Astrocyte (in vitro differentiated cells and primary cell): Measurements from ENCODE around the gene DUSP16. TPM values are rescaled to one million over a fixed set of nuclear protein-coding genes. Genes with fewer than 3 reads are reported as not detected.
"Not testable (repeated sequence)": the region's sequence is repeated elsewhere in the genome, so short reads cannot be mapped to it uniquely, and the experiment has no call there.

Experiments
- DNase-seq: peaks from one replicate; pipeline ENCODE4 v3.0.0-alpha.2; 2010; ENCODE audit warnings: low read depth
- FAIRE-seq: peaks from 2 replicates; lab custom pipeline; 2011; peaks lifted over from hg19 to GRCh38; lab: Jason Lieb, UNC
- H2AFZ ChIP-seq: 2 replicates; pipeline ENCODE4 v1.6.0; 2012; ENCODE audit warnings: low read depth, low read length, inconsistent platforms
- H3K27ac ChIP-seq: 2 replicates; pipeline ENCODE4 v1.5.1; 2011; ENCODE audit warnings: low read depth, low read length, inconsistent platforms
- H3K27me3 ChIP-seq: 2 replicates; pipeline ENCODE4 v1.6.0; 2011; ENCODE audit warnings: low read length, inconsistent platforms; ENCODE audit not compliant: insufficient read depth
- H3K36me3 ChIP-seq: 2 replicates; pipeline ENCODE4 v1.5.1; 2011; ENCODE audit warnings: low read length, inconsistent platforms; ENCODE audit not compliant: insufficient read depth
- H3K4me1 ChIP-seq: 2 replicates; pipeline ENCODE4 v1.5.1; 2011; ENCODE audit warnings: low read length, inconsistent platforms; ENCODE audit not compliant: insufficient read depth
- H3K4me2 ChIP-seq: 2 replicates; pipeline ENCODE4 v1.6.0; 2012; ENCODE audit warnings: low read length, inconsistent platforms
- H3K4me3 ChIP-seq: 2 replicates; pipeline ENCODE4 v1.5.1; 2011; ENCODE audit warnings: low read depth, mild to moderate bottlenecking, low read length, inconsistent platforms; ENCODE audit not compliant: insufficient read depth
- H3K79me2 ChIP-seq: 2 replicates; pipeline ENCODE4 v1.6.0; 2012; ENCODE audit warnings: mild to moderate bottlenecking, low read length, inconsistent platforms; ENCODE audit not compliant: insufficient read depth
- H3K9ac ChIP-seq: 2 replicates; pipeline ENCODE4 v1.6.0; 2012; ENCODE audit warnings: mild to moderate bottlenecking, low read length, inconsistent platforms
- H3K9me3 ChIP-seq: 2 replicates; pipeline ENCODE4 v1.5.1; 2012; ENCODE audit warnings: low read depth, mild to moderate bottlenecking, low read length, inconsistent platforms; ENCODE audit not compliant: insufficient read depth
- H4K20me1 ChIP-seq: 2 replicates; pipeline ENCODE4 v1.6.0; 2012; ENCODE audit warnings: low read length, inconsistent platforms; ENCODE audit not compliant: insufficient read depth
- H3K27ac Mint-ChIP-seq: one replicate; pipeline ENCODE4 v1.8.0; 2021; ENCODE audit warnings: mild to moderate bottlenecking, mixed read lengths; ENCODE audit not compliant: unreplicated experiment
- H3K27me3 Mint-ChIP-seq: one replicate; pipeline ENCODE4 v1.8.0; 2021; ENCODE audit warnings: low read depth, mixed read lengths; ENCODE audit not compliant: unreplicated experiment
- H3K36me3 Mint-ChIP-seq: one replicate; pipeline ENCODE4 v1.8.0; 2021; ENCODE audit warnings: low read depth, mixed read lengths; ENCODE audit not compliant: unreplicated experiment
- H3K4me1 Mint-ChIP-seq: one replicate; pipeline ENCODE4 v1.8.0; 2021; ENCODE audit warnings: low read depth, mixed read lengths; ENCODE audit not compliant: unreplicated experiment
- H3K4me3 Mint-ChIP-seq: one replicate; pipeline ENCODE4 v1.8.0; 2021; ENCODE audit warnings: mild to moderate bottlenecking, moderate library complexity, mixed read lengths; ENCODE audit not compliant: unreplicated experiment
- H3K9me3 Mint-ChIP-seq: one replicate; pipeline ENCODE4 v1.8.0; 2021; ENCODE audit warnings: mild to moderate bottlenecking, mixed read lengths; ENCODE audit not compliant: unreplicated experiment
- CTCF ChIP-seq: IDR thresholded peaks from 2 replicates; pipeline ENCODE4 v1.5.1; 2011; ENCODE audit warnings: low read depth, mild to moderate bottlenecking, inconsistent platforms, low read length, moderate library complexity; ENCODE audit not compliant: insufficient read depth
- EZH2 ChIP-seq: IDR thresholded peaks from 2 replicates; pipeline ENCODE4 v1.6.1; 2012; ENCODE audit warnings: mild to moderate bottlenecking, low read length, inconsistent platforms; ENCODE audit not compliant: insufficient read depth
- total RNA-seq: library from RNA; stranded (reverse); gene quantifications from 2 replicates; pipeline ENCODE4 v1.2.1, GENCODE V29; 2021

Gene DUSP16
- total RNA-seq, 1 donor from 2014 or later, result 24.2 TPM

- no peak overlapping the region for H3K27ac ChIP-seq
- H3K36me3 Mint-ChIP-seq, result peaks cover 3% of the 10 kb centered on the region
- H3K27ac Mint-ChIP-seq, result no peak overlapping the region
- H3K4me1 ChIP-seq, result peaks cover 13% of the 10 kb centered on the region
- no peak overlapping the region for H2AFZ ChIP-seq
- no peaks in the 10 kb centered on the region for H3K36me3 ChIP-seq
- H3K9me3 Mint-ChIP-seq, result no peaks in the 10 kb centered on the region
- H3K4me2 ChIP-seq, result no peak overlapping the region
- peaks cover 18% of the 10 kb centered on the region for H3K4me1 Mint-ChIP-seq
- H3K4me3 Mint-ChIP-seq, result no peak overlapping the region
- no peak overlapping the region for H3K4me3 ChIP-seq
- no peaks in the 10 kb centered on the region for H3K9me3 ChIP-seq
- no peaks in the 10 kb centered on the region for H3K27me3 Mint-ChIP-seq
- no peak overlapping the region for H3K9ac ChIP-seq
- TF ChIP-seq EZH2 (no peak), CTCF (no peak)
- no peaks in the 10 kb centered on the region for H3K27me3 ChIP-seq
- H3K79me2 ChIP-seq, result peaks cover 38% of the 10 kb centered on the region
- H4K20me1 ChIP-seq, result peaks cover 33% of the 10 kb centered on the region
- FAIRE-seq (no peak), DNase-seq (no peak)
Observed at GRCh38 chr12:12502815-12503151, 59.9 kb downstream of the DUSP16 start.

GRCh38 chr12:12502130-12502814 is 60.4 kb downstream of the DUSP16 start:
- H3K36me3 Mint-ChIP-seq, H3K9me3 ChIP-seq, H3K27me3 ChIP-seq, H3K27ac ChIP-seq, H3K4me3 ChIP-seq, DNase-seq, H3K9me3 Mint-ChIP-seq, H3K36me3 ChIP-seq, H3K4me2 ChIP-seq, FAIRE-seq, H2AFZ ChIP-seq, H3K9ac ChIP-seq, H3K27ac Mint-ChIP-seq, H3K27me3 Mint-ChIP-seq, H3K4me3 Mint-ChIP-seq: not testable (repeated sequence)
- peaks cover 18% of the 10 kb centered on the region for H3K4me1 Mint-ChIP-seq
- peaks cover 38% of the 10 kb centered on the region for H3K79me2 ChIP-seq
- peaks cover 33% of the 10 kb centered on the region for H4K20me1 ChIP-seq
- H3K4me1 ChIP-seq, result peaks cover 13% of the 10 kb centered on the region

GRCh38 chr12:12501121-12501520 is 61.5 kb downstream of the DUSP16 start:
- Mint-ChIP-seq H3K27me3 (no peaks in the 10 kb centered on the region), H3K4me1 (peaks cover 10% of the 10 kb centered on the region), H3K27ac (no peak overlapping the region), H3K36me3 (peaks cover 7% of the 10 kb centered on the region), H3K9me3 (no peaks in the 10 kb centered on the region), H3K4me3 (no peak overlapping the region)
- no peak overlapping the region for H2AFZ ChIP-seq
- H3K79me2 ChIP-seq, result peaks cover 29% of the 10 kb centered on the region
- no peak overlapping the region for H3K9ac ChIP-seq
- H3K9me3 ChIP-seq, result no peaks in the 10 kb centered on the region
- TF ChIP-seq CTCF (no peak), EZH2 (no peak)
- H3K27ac ChIP-seq, result no peak overlapping the region
- H3K27me3 ChIP-seq, result no peaks in the 10 kb centered on the region
- H3K4me2 ChIP-seq, result no peak overlapping the region
- no peaks in the 10 kb centered on the region for H3K36me3 ChIP-seq
- H3K4me1 ChIP-seq, result peaks cover 9% of the 10 kb centered on the region
- H4K20me1 ChIP-seq, result peaks cover 27% of the 10 kb centered on the region
- DNase-seq (no peak), FAIRE-seq (no peak)
- H3K4me3 ChIP-seq, result no peak overlapping the region
